ENCODE results near the gene ZNF124.

DNA sequence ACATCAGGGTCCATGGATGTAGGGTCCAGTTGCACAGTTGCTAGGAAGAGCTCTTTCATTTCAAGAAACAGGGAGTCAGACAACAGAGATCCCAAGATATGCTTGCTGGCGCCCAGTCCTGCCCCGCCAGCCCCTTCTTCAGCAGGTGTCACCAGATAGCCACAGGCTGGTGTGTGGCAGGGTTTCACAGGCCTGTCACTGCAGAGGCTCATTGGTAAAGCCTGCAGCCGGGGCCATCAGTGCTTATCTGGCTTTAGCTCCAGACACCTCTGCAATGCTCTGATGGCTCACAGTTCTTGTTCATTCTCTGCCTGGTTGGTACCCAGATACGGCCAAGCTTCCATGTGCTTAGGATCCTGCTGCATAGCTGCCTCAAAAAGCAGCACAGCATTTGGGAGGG, 12.4 kb upstream of the ZNF124 start:
- TF ChIP-seq, protein P1, sequence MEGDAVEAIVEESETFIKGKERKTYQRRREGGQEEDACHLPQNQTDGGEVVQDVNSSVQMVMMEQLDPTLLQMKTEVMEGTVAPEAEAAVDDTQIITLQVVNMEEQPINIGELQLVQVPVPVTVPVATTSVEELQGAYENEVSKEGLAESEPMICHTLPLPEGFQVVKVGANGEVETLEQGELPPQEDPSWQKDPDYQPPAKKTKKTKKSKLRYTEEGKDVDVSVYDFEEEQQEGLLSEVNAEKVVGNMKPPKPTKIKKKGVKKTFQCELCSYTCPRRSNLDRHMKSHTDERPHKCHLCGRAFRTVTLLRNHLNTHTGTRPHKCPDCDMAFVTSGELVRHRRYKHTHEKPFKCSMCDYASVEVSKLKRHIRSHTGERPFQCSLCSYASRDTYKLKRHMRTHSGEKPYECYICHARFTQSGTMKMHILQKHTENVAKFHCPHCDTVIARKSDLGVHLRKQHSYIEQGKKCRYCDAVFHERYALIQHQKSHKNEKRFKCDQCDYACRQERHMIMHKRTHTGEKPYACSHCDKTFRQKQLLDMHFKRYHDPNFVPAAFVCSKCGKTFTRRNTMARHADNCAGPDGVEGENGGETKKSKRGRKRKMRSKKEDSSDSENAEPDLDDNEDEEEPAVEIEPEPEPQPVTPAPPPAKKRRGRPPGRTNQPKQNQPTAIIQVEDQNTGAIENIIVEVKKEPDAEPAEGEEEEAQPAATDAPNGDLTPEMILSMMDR (IDR thresholded peaks at IDR 0.05), result no peak
- TF ChIP-seq EP300 (IDR thresholded peaks at IDR 0.05), result no peak
- TF ChIP-seq POLR2A (IDR thresholded peaks at IDR 0.05), result no peak
- TF ChIP-seq POLR2AphosphoS5 (IDR thresholded peaks at IDR 0.05), result no peak
